Measurements from ENCODE around the gene ANKRD44.

The ANKRD44 gene

DNA sequence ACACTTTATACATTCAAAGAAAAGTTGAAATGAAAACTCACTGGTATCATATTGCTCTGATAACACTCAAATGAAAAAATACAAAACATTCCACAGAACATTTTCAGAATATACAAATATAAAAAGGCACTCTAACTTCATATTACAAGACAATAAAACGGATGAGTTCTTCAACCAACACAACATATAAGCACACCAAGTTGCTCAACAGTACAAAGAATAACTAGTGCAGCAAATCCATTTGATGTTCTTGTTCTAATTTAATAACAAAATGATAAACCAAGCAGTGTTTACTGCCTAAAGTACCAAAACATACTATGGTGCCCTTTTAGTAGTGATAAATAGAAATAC, 323.3 kb downstream of the ANKRD44 start:
- no peak for DNase-seq (ENCODE audit: low read depth)

GRCh38 chr2:196985511-196986183, 324.9 kb downstream of the ANKRD44 start:
- no peak for DNase-seq (ENCODE audit: low read depth)

- no peak for DNase-seq (ENCODE audit: low read depth)
Measured at GRCh38 chr2:196984903-196985302, 325.7 kb downstream of the ANKRD44 start.

DNA sequence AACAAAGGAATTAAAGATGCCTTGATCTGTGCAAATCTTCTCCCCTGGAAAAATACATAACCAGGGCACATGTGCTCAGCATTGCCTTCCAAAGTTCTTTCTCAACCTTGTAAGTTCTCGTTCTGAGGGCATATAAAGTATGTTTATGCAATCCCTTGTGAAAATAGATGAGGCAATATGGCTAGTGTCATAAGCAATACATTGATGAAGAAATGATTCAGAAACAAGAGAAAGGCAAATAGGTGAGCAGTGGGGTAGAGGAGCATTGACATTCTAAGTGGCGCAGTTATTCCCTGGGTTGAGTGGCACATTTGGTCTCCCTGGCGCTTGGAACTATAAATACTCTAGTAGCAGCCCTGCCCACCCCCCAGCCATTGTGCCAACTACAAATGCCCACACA, 326.6 kb downstream of the ANKRD44 start:
- DNase-seq (ENCODE audit: low read depth): peak; percentile 36

DNA sequence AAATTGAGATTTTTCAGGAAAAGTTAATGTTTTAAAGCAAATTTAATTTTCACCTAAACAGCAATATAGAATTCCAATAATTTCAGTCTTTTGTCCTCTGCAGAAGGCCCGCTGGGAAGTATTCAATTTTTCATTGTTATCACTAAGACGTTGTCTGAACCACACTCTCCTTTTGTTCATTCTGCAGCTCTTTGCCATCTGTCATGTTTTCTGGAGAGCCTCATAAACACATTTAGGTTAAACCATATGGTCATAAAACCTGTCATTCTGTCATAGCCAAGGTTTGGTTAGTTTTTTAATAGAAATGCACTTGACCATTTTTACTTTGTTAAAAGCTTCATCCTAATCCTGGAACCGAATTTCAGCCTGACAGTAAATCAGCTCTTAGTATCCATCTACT, 330.1 kb downstream of the ANKRD44 start:
- DNase-seq (ENCODE audit: low read depth): no peak

DNA sequence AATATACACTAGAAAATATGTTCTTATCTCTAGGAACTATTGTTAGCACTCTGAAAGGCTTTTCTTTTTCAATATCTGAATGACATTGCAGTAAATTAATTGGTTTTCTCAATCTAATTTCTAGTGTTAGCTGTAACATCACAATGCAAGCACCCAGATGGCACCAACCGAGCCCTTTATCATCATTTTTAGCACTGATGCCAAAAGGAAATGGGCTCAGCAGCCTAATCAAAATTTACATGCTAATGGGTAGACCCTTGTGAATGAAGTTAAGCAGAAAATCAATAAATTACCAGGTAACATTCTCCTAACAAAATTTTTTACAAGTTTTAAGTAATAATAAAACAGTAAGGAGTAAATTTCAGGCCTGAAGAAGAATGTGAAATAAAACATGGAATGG, 330.6 kb downstream of the ANKRD44 start:
- DNase-seq (ENCODE audit: low read depth): no peak

- DNase-seq (ENCODE audit: low read depth): no peak
Measured at GRCh38 chr2:196977507-196977906, 333.1 kb downstream of the ANKRD44 start.

DNA sequence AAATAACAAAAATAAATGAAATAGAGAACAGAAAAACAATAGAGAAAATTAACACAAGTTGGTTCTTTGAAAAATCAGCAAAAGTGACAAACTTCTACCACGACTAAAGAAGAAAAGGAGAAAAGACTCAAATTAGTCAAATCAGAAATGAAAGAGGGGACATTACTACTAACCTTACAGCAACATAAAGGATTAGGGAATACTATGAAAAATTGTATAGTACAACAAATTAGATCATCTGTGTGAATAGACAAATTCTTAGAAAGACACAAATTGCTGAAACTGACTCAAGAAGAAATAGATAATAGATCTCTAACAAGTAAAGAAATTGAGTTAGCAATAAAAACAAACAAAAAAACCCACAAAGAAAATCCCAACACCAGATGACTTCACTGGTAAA, 335.6 kb downstream of the ANKRD44 start:
- no peak for DNase-seq (ENCODE audit: low read depth)

- DNase-seq (ENCODE audit: low read depth): no peak
Measured at GRCh38 chr2:196971574-196972279, 338.9 kb downstream of the ANKRD44 start.

- DNase-seq (ENCODE audit: low read depth): peak; percentile 5
Measured at GRCh38 chr2:196970099-196970498, 340.5 kb downstream of the ANKRD44 start.

DNA sequence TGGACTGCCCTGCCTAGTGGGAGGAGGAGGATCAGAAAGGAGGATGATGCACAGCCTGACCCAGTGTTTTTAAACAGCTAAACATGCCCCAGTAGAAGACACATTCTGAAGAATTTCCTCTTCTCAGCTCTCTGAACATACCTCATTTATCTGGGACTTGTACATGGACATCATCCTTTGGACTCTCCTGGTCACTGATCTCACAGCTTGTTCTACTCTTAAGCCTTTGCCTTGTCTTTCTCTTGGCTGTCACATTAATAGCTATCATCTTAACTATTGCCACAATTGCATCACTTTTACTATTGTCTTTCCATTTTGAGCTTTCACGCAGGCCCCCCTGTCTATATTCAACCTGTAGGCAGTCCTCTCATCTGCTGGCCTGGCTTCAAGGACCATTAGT, 342.1 kb downstream of the ANKRD44 start:
- DNase-seq (ENCODE audit: low read depth): no peak

GRCh38 chr2:196967775-196968174, 342.8 kb downstream of the ANKRD44 start:
- no peak for DNase-seq (ENCODE audit: low read depth)

DNA sequence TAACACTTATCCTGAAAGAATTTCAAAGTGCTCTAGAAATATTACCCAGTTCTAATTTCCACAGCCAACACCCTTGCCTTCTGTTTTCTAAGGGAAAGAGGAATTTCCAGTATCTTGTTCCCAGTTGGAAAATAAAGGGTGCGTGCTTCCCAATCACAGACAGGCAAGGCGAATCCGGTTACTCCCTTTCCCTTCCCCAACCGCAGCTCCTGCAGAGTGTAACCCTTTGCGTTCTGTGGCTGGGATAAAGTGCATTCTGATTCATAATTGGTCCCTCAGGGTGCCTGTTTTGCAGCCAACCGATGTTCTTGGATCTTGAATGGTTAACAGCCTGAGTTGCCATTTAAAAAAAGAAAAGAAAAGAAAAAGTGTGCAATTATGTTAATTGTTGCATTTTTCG, 343.5 kb downstream of the ANKRD44 start:
- peak; percentile 5 for DNase-seq (ENCODE audit: low read depth)

DNA sequence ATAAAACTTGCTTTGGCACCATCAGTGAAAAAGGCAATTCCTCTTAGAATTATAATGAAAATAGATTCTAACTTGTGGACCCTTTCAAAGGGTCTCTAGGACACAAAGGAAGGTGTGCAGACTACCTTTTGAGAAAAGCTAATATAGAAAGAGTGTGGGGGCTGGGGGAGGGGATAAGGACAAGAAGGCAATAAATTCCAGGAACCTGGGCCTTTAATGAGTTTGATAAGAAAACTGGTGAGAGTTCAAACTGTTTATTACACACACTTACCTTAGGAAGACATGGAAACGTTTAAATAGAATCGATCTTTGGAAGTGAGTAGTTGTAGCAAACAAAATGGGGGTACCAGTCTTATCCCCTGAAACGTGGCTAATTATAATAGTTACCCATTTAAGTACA, 344.5 kb downstream of the ANKRD44 start:
- no peak for DNase-seq (ENCODE audit: low read depth)

- DNase-seq (ENCODE audit: low read depth): no peak
Measured at GRCh38 chr2:196965651-196966050, 344.9 kb downstream of the ANKRD44 start.

- no peak for DNase-seq (ENCODE audit: low read depth)
Measured at GRCh38 chr2:196963961-196964360, 346.6 kb downstream of the ANKRD44 start.

DNA sequence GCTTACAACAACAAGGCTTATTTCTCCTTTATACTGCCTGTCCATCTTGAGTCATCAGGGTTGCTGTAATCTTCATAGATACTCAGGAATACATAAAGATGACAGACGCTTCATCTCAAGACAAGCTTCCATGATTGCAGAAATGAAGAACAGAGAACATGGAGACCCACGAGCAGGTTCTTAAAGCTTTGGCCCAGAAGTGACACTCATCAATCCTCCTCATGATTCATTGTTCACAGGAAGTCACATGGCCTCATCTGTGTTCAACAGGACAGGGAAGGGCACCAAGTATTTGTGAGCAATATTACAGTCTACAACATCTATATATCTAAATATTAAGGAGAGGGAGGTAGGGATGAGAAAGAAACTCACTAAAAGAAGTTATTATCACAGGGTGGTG, 347.5 kb downstream of the ANKRD44 start:
- DNase-seq (ENCODE audit: low read depth): no peak

GRCh38 chr2:196962325-196962724, 348.3 kb downstream of the ANKRD44 start:
- DNase-seq (ENCODE audit: low read depth): no peak

DNA sequence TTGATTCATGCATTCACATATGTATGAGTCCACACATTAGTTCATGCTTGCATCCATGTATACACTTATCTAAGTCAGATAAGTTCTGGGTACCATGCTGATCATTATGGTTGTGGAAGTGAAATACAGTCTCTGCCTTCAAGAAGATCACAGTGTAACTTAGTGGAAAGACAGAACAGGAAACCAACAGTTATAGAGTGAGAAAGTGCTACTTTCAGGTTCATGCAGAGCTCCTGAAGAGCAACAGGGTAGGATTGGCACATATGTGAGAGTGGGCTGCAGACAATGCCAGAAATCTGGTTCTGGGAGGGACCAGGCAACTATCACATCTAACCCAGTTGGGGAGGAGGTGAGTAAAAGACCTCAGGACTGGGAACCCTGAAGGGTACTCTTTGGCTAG, 348.7 kb downstream of the ANKRD44 start:
- no peak for DNase-seq (ENCODE audit: low read depth)

- DNase-seq (ENCODE audit: low read depth): no peak
Measured at GRCh38 chr2:196959734-196960338, 350.7 kb downstream of the ANKRD44 start.

DNA sequence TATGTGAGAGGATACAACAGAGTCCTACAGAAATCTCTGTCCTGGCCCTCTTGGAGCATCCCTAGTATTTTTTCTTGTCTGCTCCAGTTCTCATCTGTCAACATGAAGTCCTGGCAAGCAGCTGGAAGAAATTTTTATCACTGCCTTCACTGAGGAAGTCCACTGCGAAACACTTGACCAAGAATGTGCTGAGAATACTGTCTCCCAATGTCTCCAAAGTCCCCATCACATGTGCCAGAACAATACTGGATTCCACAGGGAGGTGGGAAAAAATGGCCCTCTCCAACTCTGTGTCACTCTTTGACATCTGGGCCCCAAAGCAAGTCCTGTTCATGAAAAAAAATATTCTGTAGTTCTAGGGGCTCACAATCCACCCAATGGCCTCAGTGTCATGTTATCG, 351.3 kb downstream of the ANKRD44 start:
- DNase-seq (ENCODE audit: low read depth): no peak

GRCh38 chr2:196957881-196958525, 352.6 kb downstream of the ANKRD44 start:
- DNase-seq (ENCODE audit: low read depth): no peak

DNA sequence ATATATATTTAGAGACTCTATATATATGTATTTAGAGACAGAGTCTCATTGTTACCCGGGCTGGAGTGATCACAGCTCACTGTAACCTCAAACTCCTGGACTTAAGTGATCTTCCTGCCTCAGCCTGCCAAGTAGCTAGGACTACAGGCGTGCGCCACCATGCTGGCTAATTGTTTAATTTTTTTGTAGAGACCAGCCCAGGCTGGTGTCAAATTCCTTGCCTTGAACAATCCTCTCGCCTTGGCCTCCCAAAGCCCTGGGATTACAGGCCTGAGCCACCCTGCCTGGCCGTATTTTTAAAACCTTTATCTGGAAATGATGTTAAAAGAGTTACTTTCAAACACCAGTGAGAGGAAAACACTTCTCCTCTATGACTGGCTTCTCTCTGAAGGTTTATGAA, 353.1 kb downstream of the ANKRD44 start:
- no peak for DNase-seq (ENCODE audit: low read depth)

Measured in GM04504 (cell line).